ENCODE data around the gene MPL.

Gene MPL

GRCh38 chr1:43360616-43361015 lies 23.0 kb downstream of the MPL start:
- no peak overlapping the region for H3K4me3 ChIP-seq (ENCODE audit: low read depth, low read length)
- DNase-seq = no peak
- no peak for TF ChIP-seq CTCF (IDR thresholded peaks at IDR 0.05; ENCODE audit: low read depth, low read length)
- H3K9me3 ChIP-seq (ENCODE audit: severe bottlenecking) = no peaks in the 10 kb centered on the region
- H3K27me3 ChIP-seq (ENCODE audit: insufficient read depth, low read depth, severe bottlenecking) = no peaks in the 10 kb centered on the region
- no peak overlapping the region for H3K27ac ChIP-seq
- peaks cover 66% of the 10 kb centered on the region for H3K36me3 ChIP-seq

- Histone ChIP-seq H3K9me3 (ENCODE audit: severe bottlenecking) (no peaks in the 10 kb centered on the region), H3K27me3 (ENCODE audit: insufficient read depth, low read depth, severe bottlenecking) (no peaks in the 10 kb centered on the region), H3K4me3 (ENCODE audit: low read depth, low read length) (no peak overlapping the region), H3K27ac (no peak overlapping the region), H3K36me3 (peaks cover 66% of the 10 kb centered on the region)
- DNase-seq = no peak
- no peak for TF ChIP-seq CTCF (IDR thresholded peaks at IDR 0.05; ENCODE audit: low read depth, low read length)
These were observed 25.8 kb downstream of the MPL start for GRCh38 chr1:43363283-43363934.

- DNase-seq = no peak
- Histone ChIP-seq H3K36me3 (peaks cover 64% of the 10 kb centered on the region), H3K4me3 (ENCODE audit: low read depth, low read length) (no peak overlapping the region), H3K9me3 (ENCODE audit: severe bottlenecking) (no peaks in the 10 kb centered on the region), H3K27ac (no peak overlapping the region), H3K27me3 (ENCODE audit: insufficient read depth, low read depth, severe bottlenecking) (no peaks in the 10 kb centered on the region)
- TF ChIP-seq CTCF (IDR thresholded peaks at IDR 0.05; ENCODE audit: low read depth, low read length) = no peak
These were observed 26.4 kb downstream of the MPL start for GRCh38 chr1:43363935-43364525.

GRCh38 chr1:43365678-43366077 lies 28.1 kb downstream of the MPL start:
- peaks cover 50% of the 10 kb centered on the region for H3K36me3 ChIP-seq
- no peak for DNase-seq
- H3K27me3 ChIP-seq (ENCODE audit: insufficient read depth, low read depth, severe bottlenecking) = no peaks in the 10 kb centered on the region
- TF ChIP-seq CTCF (IDR thresholded peaks at IDR 0.05; ENCODE audit: low read depth, low read length) = no peak
- H3K4me3 ChIP-seq (ENCODE audit: low read depth, low read length) = no peak overlapping the region
- H3K9me3 ChIP-seq (ENCODE audit: severe bottlenecking) = no peaks in the 10 kb centered on the region
- H3K27ac ChIP-seq = no peak overlapping the region

GRCh38 chr1:43366179-43366578 lies 28.6 kb downstream of the MPL start:
- Histone ChIP-seq H3K4me3 (ENCODE audit: low read depth, low read length) (no peak overlapping the region), H3K9me3 (ENCODE audit: severe bottlenecking) (no peaks in the 10 kb centered on the region), H3K27me3 (ENCODE audit: insufficient read depth, low read depth, severe bottlenecking) (no peaks in the 10 kb centered on the region), H3K36me3 (peaks cover 48% of the 10 kb centered on the region), H3K27ac (no peak overlapping the region)
- DNase-seq = no peak
- TF ChIP-seq CTCF (IDR thresholded peaks at IDR 0.05; ENCODE audit: low read depth, low read length) = no peak

Measured in WERI-Rb-1 (cell line).